ENCODE results near the gene ALPK1. TPM values are rescaled to one million over a fixed set of nuclear protein-coding genes. Genes with fewer than 3 reads are reported as not detected.

The ALPK1 gene
- total RNA-seq, 4 donors from 2014 or later = 12.6 to 19.9 (median 14.8) TPM

GRCh38 chr4:112257098-112257497 is 40.1 kb upstream of the ALPK1 start:
- Histone ChIP-seq H3K27ac (replicated peaks in 1 of 4) (no peak overlapping the region), H3K4me1 (peaks cover 0 to under 1% (median 0%) of the 10 kb centered on the region in 4 donors), H3K27me3 (no peaks in the 10 kb centered on the region), H3K4me3 (no peak overlapping the region), H3K9me3 (no peaks in the 10 kb centered on the region), H3K36me3 (peaks cover 0 to 28% (median 6%) of the 10 kb centered on the region in 4 donors)
- DNase-seq (ENCODE audit: extremely low spot score) = no peak
- no peak for TF ChIP-seq CTCF (IDR thresholded peaks at IDR 0.05)
- TF ChIP-seq POLR2AphosphoS5 (IDR thresholded peaks at IDR 0.05) = no peak
- TF ChIP-seq POLR2A (IDR thresholded peaks at IDR 0.05; ENCODE audit: low read depth) = no peak
- TF ChIP-seq EP300 (IDR thresholded peaks at IDR 0.05) = no peak
- intact Hi-C loops (cut with DNase I) = no loop called here
- 97% methylated on average over 2 of the region's 2 CpGs for WGBS

GRCh38 chr4:112266823-112267222 is 30.3 kb upstream of the ALPK1 start:
- no peaks in the 10 kb centered on the region for H3K9me3 ChIP-seq
- no peaks in the 10 kb centered on the region for H3K27me3 ChIP-seq
- peaks cover 0 to 21% (median 2%) of the 10 kb centered on the region in 4 donors for H3K36me3 ChIP-seq
- H3K27ac ChIP-seq (replicated peaks in 1 of 4) = no peak overlapping the region
- intact Hi-C loops (cut with DNase I) = no loop called here
- 67% methylated on average over 2 of the region's 2 CpGs for WGBS
- H3K4me1 ChIP-seq = no peaks in the 10 kb centered on the region
- TF ChIP-seq POLR2AphosphoS5 (IDR thresholded peaks at IDR 0.05) (no peak), CTCF (IDR thresholded peaks at IDR 0.05) (peak; percentile 15 to 54 (median 34))
- no peak for DNase-seq (ENCODE audit: extremely low spot score)
- H3K4me3 ChIP-seq = no peak overlapping the region

GRCh38 chr4:112270051-112270450 is 27.1 kb upstream of the ALPK1 start:
- TF ChIP-seq EP300 (IDR thresholded peaks at IDR 0.05) = no peak
- no peak for TF ChIP-seq POLR2AphosphoS5 (IDR thresholded peaks at IDR 0.05)
- no peak for TF ChIP-seq POLR2A (IDR thresholded peaks at IDR 0.05; ENCODE audit: low read depth)
- TF ChIP-seq CTCF (IDR thresholded peaks at IDR 0.05) = no peak
- no peaks in the 10 kb centered on the region for H3K27me3 ChIP-seq
- H3K36me3 ChIP-seq = peaks cover 0 to 10% (median 2%) of the 10 kb centered on the region in 4 donors
- H3K4me3 ChIP-seq = no peak overlapping the region
- no peaks in the 10 kb centered on the region for H3K4me1 ChIP-seq
- no peak overlapping the region for H3K27ac ChIP-seq (replicated peaks in 1 of 4)
- H3K9me3 ChIP-seq = no peaks in the 10 kb centered on the region
- DNase-seq (ENCODE audit: extremely low spot score) = no peak
- WGBS = 86% methylated on average over 1 of the region's 1 CpG
- intact Hi-C loops (cut with DNase I) = no loop called here

- intact Hi-C loops (cut with DNase I) = no loop called here
- H3K27ac ChIP-seq (replicated peaks in 1 of 4) = no peak overlapping the region
- H3K4me1 ChIP-seq = no peaks in the 10 kb centered on the region
- DNase-seq (ENCODE audit: extremely low spot score) = no peak
- no peak overlapping the region for H3K4me3 ChIP-seq
- peaks cover 0 to 6% (median 1%) of the 10 kb centered on the region in 4 donors for H3K36me3 ChIP-seq
- H3K27me3 ChIP-seq = no peaks in the 10 kb centered on the region
- no peak for TF ChIP-seq EP300 (IDR thresholded peaks at IDR 0.05)
- no peak for TF ChIP-seq POLR2A (IDR thresholded peaks at IDR 0.05; ENCODE audit: low read depth)
- no peak for TF ChIP-seq CTCF (IDR thresholded peaks at IDR 0.05)
- TF ChIP-seq POLR2AphosphoS5 (IDR thresholded peaks at IDR 0.05) = no peak
- 90% methylated on average over 8 of the region's 8 CpGs for WGBS
- H3K9me3 ChIP-seq = no peaks in the 10 kb centered on the region
Observed at GRCh38 chr4:112270640-112271421, 26.3 kb upstream of the ALPK1 start.

All from esophagus muscularis mucosa (tissue), 4 donors.